Right lobe of liver (tissue), 6 donors: ENCODE results near the gene PLPP6. TPM values are rescaled to one million over a fixed set of nuclear protein-coding genes. Genes with fewer than 3 reads are reported as not detected.
A peak's percentile ranks its signal among the peaks of the same experiment; 100 is the strongest.

Source experiments
- ATAC-seq, 4 donors: fragments of 200-7000 bp; cut with Tn5 transposase; one replicate each; pipeline ENCODE4 v1.9.1; 2020; ENCODE audit warnings: mild to moderate bottlenecking in 4 of 4, moderate library complexity in 4 of 4
- DNase-seq, 3 donors: peaks; one replicate each; pipeline ENCODE4 v3.0.0-alpha.2; 2020
- H3K27ac ChIP-seq, 3 donors: fragments of 200-600 bp; one replicate each; pipeline ENCODE4 v1.8.0; 2022
- H3K27me3 ChIP-seq, 2 donors: fragments of 200-600 bp; one replicate each; pipeline ENCODE4 v1.8.0; 2022
- H3K36me3 ChIP-seq, 4 donors: fragments of 200-600 bp; sonication (generic) in 1 of 4; one replicate each; pipeline versions ENCODE4 v1.5.1 to v1.8.0; 2017 to 2022; ENCODE audit warnings: control low read depth in 1 of 4
- H3K4me1 ChIP-seq, 4 donors: fragments of 200-600 bp; sonication (generic) in 1 of 4; one replicate each; pipeline versions ENCODE4 v1.5.1 to v1.8.0; 2017 to 2022; ENCODE audit warnings: control low read depth in 1 of 4
- H3K4me3 ChIP-seq, 3 donors: fragments of 200-600 bp; one replicate each; pipeline ENCODE4 v1.8.0; 2022
- H3K9me3 ChIP-seq, 4 donors: fragments of 200-600 bp; sonication (generic) in 1 of 4; one replicate each; pipeline versions ENCODE4 v1.5.1 to v1.8.0; 2017 to 2022; ENCODE audit warnings: control low read depth in 1 of 4
- CTCF ChIP-seq, 4 donors: fragments of 200-600 bp in 3 of 4; fragments of 450-650 bp in 1 of 4; IDR thresholded peaks; one replicate each; pipeline versions ENCODE4 v1.5.1 to v1.8.0; 2016 to 2022; ENCODE audit warnings: antibody characterized with exemption in 4 of 4, mild to moderate bottlenecking in 2 of 4
- POLR2A ChIP-seq: fragments of 450-650 bp; IDR thresholded peaks from one replicate; pipeline ENCODE4 v1.6.1; 2017; ENCODE audit warnings: antibody characterized with exemption, mild to moderate bottlenecking
- WGBS: methylation state at CpG from one replicate; pipeline ENCODE4 v1.1.6; 2018; ENCODE audit warnings: low coverage, low lambda C conversion rate; ENCODE audit not compliant: insufficient coverage; ENCODE audit errors: missing lambda C conversion rate; 5-methylcytosine and 5-hydroxymethylcytosine counted together
- intact Hi-C, 2 donors: fragments of 100-400 bp; cut with DNase I; formaldehyde crosslinking; loops; one replicate each; pipeline versions ENCODE4 v1.11.2 to v1.14.1; 2022
- total RNA-seq, 6 experiments: library from RNA; depleted of rRNA in 2 of 6; stranded (reverse); fragments of >200 nt in 2 of 6; fragmentation: NEBNext Ultra II Directional in 3 of 6; extraction: Animal tissue kit (Norgen Biotek cat#: 25700) in 3 of 6; gene quantifications; one replicate each; pipeline versions ENCODE4 v1.1.0 to v1.2.4, GENCODE V29; 2016 to 2023
- donor health status: DM: no; HTN: yes; CAD: no.
- donor health status: DM: no; HTN: no; CAD: no.
- donor health status: DM: no; HTN: no; CAD: no.
- donor health status: DM: no; HTN: yes; CAD: no.
- donor health status: DM: no; HTN: yes; CAD: no.

PLPP6 gene
- total RNA-seq, 6 experiments from 2014 or later = 7.8 to 12.4 (median 9.3) TPM

GRCh38 chr9:4680173-4680525 is 18.1 kb downstream of the PLPP6 start:
- no peaks in the 10 kb centered on the region for H3K27me3 ChIP-seq
- WGBS = under 1% methylated on average over 10 of the region's 10 CpGs
- ATAC-seq = peak; percentile 9 to 35 (median 26)
- peak overlapping the region; percentile 76 to 91 (median 86) for H3K4me3 ChIP-seq
- no peaks in the 10 kb centered on the region for H3K9me3 ChIP-seq
- peaks cover 0 to 18% (median 6%) of the 10 kb centered on the region in 4 donors for H3K4me1 ChIP-seq
- no peak for DNase-seq
- intact Hi-C loops = no loop called here
- H3K27ac ChIP-seq = peak overlapping the region; percentile 93 to 99 (median 99)
- TF ChIP-seq POLR2A (no peak), CTCF (IDR thresholded peaks at IDR 0.05) (no peak)
- H3K36me3 ChIP-seq = peaks cover 0 to 4% (median 0%) of the 10 kb centered on the region in 4 donors

- H3K4me3 ChIP-seq = peak overlapping the region; percentile 76 to 91 (median 86)
- ATAC-seq (peak; percentile 10 to 44 (median 32)), DNase-seq (no peak)
- TF ChIP-seq CTCF (IDR thresholded peaks at IDR 0.05) = no peak
- TF ChIP-seq POLR2A = peak; percentile 52
- H3K9me3 ChIP-seq = no peaks in the 10 kb centered on the region
- peaks cover 0 to 17% (median 4%) of the 10 kb centered on the region in 4 donors for H3K4me1 ChIP-seq
- peaks cover 0 to 10% (median 0%) of the 10 kb centered on the region in 4 donors for H3K36me3 ChIP-seq
- H3K27ac ChIP-seq = peak overlapping the region; percentile 93 to 99 (median 99)
- WGBS = 33% methylated on average over 2 of the region's 2 CpGs
- H3K27me3 ChIP-seq = no peaks in the 10 kb centered on the region
- intact Hi-C loops = no loop called here
Measured at GRCh38 chr9:4680750-4681149, 18.7 kb downstream of the PLPP6 start.

- ATAC-seq (no peak), DNase-seq (no peak)
- H3K27ac ChIP-seq = no peak overlapping the region
- intact Hi-C loops = no loop called here
- H3K4me3 ChIP-seq = no peak overlapping the region
- WGBS = 92% methylated on average over 4 of the region's 4 CpGs
- TF ChIP-seq CTCF (IDR thresholded peaks at IDR 0.05) (no peak), POLR2A (no peak)
- no peaks in the 10 kb centered on the region for H3K9me3 ChIP-seq
- peaks cover 0 to 32% (median 0%) of the 10 kb centered on the region in 4 donors for H3K36me3 ChIP-seq
- no peaks in the 10 kb centered on the region for H3K27me3 ChIP-seq
- peaks cover 0 to 10% (median 0%) of the 10 kb centered on the region in 4 donors for H3K4me1 ChIP-seq
Measured at GRCh38 chr9:4684820-4685219, 22.7 kb downstream of the PLPP6 start.

GRCh38 chr9:4686112-4686511 is 24.0 kb downstream of the PLPP6 start:
- peaks cover 0 to 7% (median 0%) of the 10 kb centered on the region in 4 donors for H3K4me1 ChIP-seq
- ATAC-seq (peak in 1 of 4 donors; percentile 40), DNase-seq (no peak)
- TF ChIP-seq POLR2A = no peak
- no peak for TF ChIP-seq CTCF (IDR thresholded peaks at IDR 0.05)
- no peak overlapping the region for H3K27ac ChIP-seq
- intact Hi-C loops = no loop called here
- H3K27me3 ChIP-seq = no peaks in the 10 kb centered on the region
- H3K4me3 ChIP-seq = no peak overlapping the region
- WGBS = 60% methylated on average over 2 of the region's 4 CpGs
- no peaks in the 10 kb centered on the region for H3K9me3 ChIP-seq
- H3K36me3 ChIP-seq = peaks cover 0 to 32% (median under 1%) of the 10 kb centered on the region in 4 donors
